ENCODE results near the gene MTHFR. TPM values are rescaled to one million over a fixed set of nuclear protein-coding genes. Genes with fewer than 3 reads are reported as not detected.

The MTHFR gene
- total RNA-seq, 1 experiment from 2014 or later = 18.2 TPM

DNA sequence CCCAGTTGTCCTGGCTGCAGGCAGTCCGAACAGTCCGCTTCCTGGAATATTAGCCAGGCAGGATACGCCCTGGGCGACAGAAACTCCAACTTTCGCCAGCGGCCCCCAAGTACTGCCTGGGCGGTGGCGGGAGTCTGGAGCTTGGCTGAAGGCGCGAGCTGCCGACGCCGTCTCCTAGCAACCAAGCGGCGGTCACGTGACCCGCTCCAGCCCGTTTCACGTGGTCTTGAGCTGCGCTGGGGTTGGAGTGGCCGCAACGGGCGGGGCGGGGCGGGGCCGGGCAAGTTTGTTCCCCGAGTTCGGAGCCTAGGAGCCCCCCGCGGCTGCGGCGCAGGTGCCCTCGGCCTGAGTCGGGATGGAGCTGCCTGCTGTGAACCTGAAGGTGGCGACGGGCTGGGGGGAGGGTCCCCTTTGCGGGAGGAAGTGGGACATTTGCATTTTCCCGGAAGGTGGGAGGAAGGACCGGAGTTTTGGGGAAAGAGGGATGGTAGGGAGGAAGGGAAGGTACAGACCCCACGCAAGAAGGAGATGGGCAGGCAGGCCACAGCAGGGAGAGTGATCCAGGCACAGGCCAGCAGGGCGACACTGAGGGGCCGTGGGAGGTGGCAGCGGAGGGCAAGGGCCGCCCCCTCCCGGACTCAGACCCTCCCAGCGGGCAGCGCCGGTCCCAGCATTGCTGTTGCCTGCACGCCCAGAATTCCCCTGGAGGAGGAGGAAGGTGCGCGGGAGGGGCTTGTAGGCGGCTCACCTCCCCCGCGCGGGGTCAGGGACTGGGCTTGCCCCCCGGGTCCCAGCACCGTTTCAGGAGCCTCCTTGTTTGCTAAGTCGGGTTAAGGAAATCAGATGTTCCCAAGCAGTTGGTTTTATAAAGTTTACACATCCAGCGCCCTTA, 69.7 kb downstream of the MTHFR start, which contains the start of gene AGTRAP:
Gene AGTRAP (plus strand): TSS at position 283 of the 892 bp plus-strand sequence. CDS start 73 bp downstream, at position 356.
- Histone ChIP-seq H3K79me1 (ENCODE audit: insufficient read depth, low read depth, low read length, poor library complexity, severe bottlenecking) (no peaks in the 10 kb centered on the region), H3K27me3 (ENCODE audit: insufficient read depth, low read length) (no peaks in the 10 kb centered on the region), H3K9me3 (ENCODE audit: control insufficient read depth, low read depth, low read length) (no peaks in the 10 kb centered on the region), H4K5ac (ENCODE audit: insufficient read length, low read depth, low read length) (no peak within 1 kb of the TSS), H2BK5ac (ENCODE audit: insufficient read length, low read length) (no peak within 1 kb of the TSS), H3K27ac (ENCODE audit: insufficient read length, low read depth, low read length) (peak within 1 kb of the TSS; percentile 2), H3K56ac (ENCODE audit: insufficient read length, low read depth, low read length) (no peak within 1 kb of the TSS), H2BK120ac (ENCODE audit: low read depth, low read length, poor library complexity, severe bottlenecking) (no peak within 1 kb of the TSS), H2BK15ac (ENCODE audit: low read depth, low read length) (no peak within 1 kb of the TSS), H3T11ph (ENCODE audit: low read length) (no peak within 1 kb of the TSS), H4K20me1 (ENCODE audit: control insufficient read depth, insufficient read depth, insufficient read length) (no peaks in the 10 kb centered on the region), H3K14ac (ENCODE audit: insufficient read depth, low read length) (peak within 1 kb of the TSS; percentile 14), H2AFZ (ENCODE audit: low read length) (no peak within 1 kb of the TSS), H4K8ac (replicated peaks; ENCODE audit: insufficient read length, low read depth, low read length) (no peak within 1 kb of the TSS), H2BK12ac (ENCODE audit: insufficient read length, low read depth, low read length) (no peak within 1 kb of the TSS), H2BK20ac (ENCODE audit: low read depth, low read length, poor library complexity, severe bottlenecking) (no peak within 1 kb of the TSS), H3K4me2 (ENCODE audit: insufficient read depth, insufficient read length, low read length) (peak within 1 kb of the TSS; percentile 61), H4K91ac (ENCODE audit: insufficient read length, low read depth, low read length) (no peak within 1 kb of the TSS), H3K18ac (ENCODE audit: insufficient read length, low read depth, low read length) (peak within 1 kb of the TSS; percentile 36), H3K79me2 (ENCODE audit: insufficient read depth, low read length) (no peaks in the 10 kb centered on the region), H3K4ac (ENCODE audit: low read depth, low read length) (no peak within 1 kb of the TSS), H3K9ac (ENCODE audit: extremely low read depth, insufficient read length, low read length) (peak within 1 kb of the TSS; percentile 55), H3K4me1 (ENCODE audit: insufficient read depth, low read length) (peaks cover 4% of the 10 kb centered on the region; the same call in 1 of the 2 replicates), H3K23me2 (ENCODE audit: insufficient read length, low read depth, low read length, poor library complexity, severe bottlenecking) (peaks cover 6% of the 10 kb centered on the region), H3K23ac (ENCODE audit: insufficient read length, low read depth, low read length) (no peak within 1 kb of the TSS), H2AK5ac (ENCODE audit: insufficient read length, low read length) (no peak within 1 kb of the TSS)
- whole genome bisulfite sequencing (ENCODE audit: extremely low coverage, insufficient read length, low lambda C conversion rate) = no CpG with 5 or more reads among the region's 59 CpGs
- TF ChIP-seq, protein P1, sequence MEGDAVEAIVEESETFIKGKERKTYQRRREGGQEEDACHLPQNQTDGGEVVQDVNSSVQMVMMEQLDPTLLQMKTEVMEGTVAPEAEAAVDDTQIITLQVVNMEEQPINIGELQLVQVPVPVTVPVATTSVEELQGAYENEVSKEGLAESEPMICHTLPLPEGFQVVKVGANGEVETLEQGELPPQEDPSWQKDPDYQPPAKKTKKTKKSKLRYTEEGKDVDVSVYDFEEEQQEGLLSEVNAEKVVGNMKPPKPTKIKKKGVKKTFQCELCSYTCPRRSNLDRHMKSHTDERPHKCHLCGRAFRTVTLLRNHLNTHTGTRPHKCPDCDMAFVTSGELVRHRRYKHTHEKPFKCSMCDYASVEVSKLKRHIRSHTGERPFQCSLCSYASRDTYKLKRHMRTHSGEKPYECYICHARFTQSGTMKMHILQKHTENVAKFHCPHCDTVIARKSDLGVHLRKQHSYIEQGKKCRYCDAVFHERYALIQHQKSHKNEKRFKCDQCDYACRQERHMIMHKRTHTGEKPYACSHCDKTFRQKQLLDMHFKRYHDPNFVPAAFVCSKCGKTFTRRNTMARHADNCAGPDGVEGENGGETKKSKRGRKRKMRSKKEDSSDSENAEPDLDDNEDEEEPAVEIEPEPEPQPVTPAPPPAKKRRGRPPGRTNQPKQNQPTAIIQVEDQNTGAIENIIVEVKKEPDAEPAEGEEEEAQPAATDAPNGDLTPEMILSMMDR (conservative IDR thresholded peaks at IDR 0.05) = no peak
- no peaks in the 10 kb centered on the region; the same call in 1 of the 2 replicates for H3K27me3 Mint-ChIP-seq (ENCODE audit: low read depth)
- peak within 1 kb of the TSS; percentile 89 to 97 for H3K4me3 Mint-ChIP-seq
- DNase-seq = peak; percentile 97
- H3K36me3 Mint-ChIP-seq (ENCODE audit: insufficient read depth in 1 of 3, low read depth in 3 of 3) = peaks cover 0 to 11% (median 0%) of the 10 kb centered on the region in 3 experiments; a peak in 4 of 7 replicates
- peaks cover 43 to 48% of the 10 kb centered on the region in 2 experiments for H3K4me1 Mint-ChIP-seq
- no peaks in the 10 kb centered on the region for H3K9me3 Mint-ChIP-seq
- H3K27ac Mint-ChIP-seq = peak within 1 kb of the TSS; percentile 95 to 98 (median 96)

Other genes starting within 250 kb of the MTHFR start
- gene FBXO2, start 151.5 kb downstream of the MTHFR start, total RNA-seq (2021) = 28.9 and 30.6 TPM in 2 replicates
- 21.4 and 24.5 TPM in 2 replicates for gene FBXO44, start 151.1 kb downstream of the MTHFR start, total RNA-seq (2021)
- 0.94 and 1.1 TPM in 2 replicates for gene FBXO6, start 141.8 kb downstream of the MTHFR start, total RNA-seq (2021)
- gene MAD2L2, start 124.8 kb downstream of the MTHFR start, total RNA-seq (2021) = 283 and 289 TPM in 2 replicates
- gene DRAXIN, start 114.3 kb downstream of the MTHFR start, total RNA-seq (2021) = 20.1 and 20.5 TPM in 2 replicates
- gene AGTRAP, start 69.8 kb downstream of the MTHFR start, total RNA-seq (2021) = 58.8 and 60.9 TPM in 2 replicates
- 0.39 TPM in 1 of 2 replicates, not detected in the other for gene C1orf167, start 43.8 kb downstream of the MTHFR start, total RNA-seq (2021)
- gene CLCN6, start 227 bp upstream of the MTHFR start, total RNA-seq (2021) = 20.5 and 20.7 TPM in 2 replicates
- gene NPPA, start 41.8 kb upstream of the MTHFR start, total RNA-seq (2021) = not detected in 2 replicates
- gene NPPB, start 53.0 kb upstream of the MTHFR start, total RNA-seq (2021) = 0.35 TPM in 1 of 2 replicates, not detected in the other
- gene KIAA2013, start 120.5 kb upstream of the MTHFR start, total RNA-seq (2021) = 45.7 and 46.8 TPM in 2 replicates
- 57.0 TPM in 2 replicates for gene PLOD1, start 128.8 kb upstream of the MTHFR start, total RNA-seq (2021)
- gene MFN2, start 174.5 kb upstream of the MTHFR start, total RNA-seq (2021) = 61.4 and 63.3 TPM in 2 replicates
- gene MIIP, start 213.5 kb upstream of the MTHFR start, total RNA-seq (2021) = 52.3 and 54.1 TPM in 2 replicates